DOHH2 (cell line): ENCODE data around the gene PARP1.

Experiments used
- CTCF ChIP-seq: fragments of 200-600 bp; sonication (generic); IDR thresholded peaks from one replicate; pipeline ENCODE4 v1.5.1; 2014; ENCODE audit warnings: antibody characterized with exemption, mild to moderate bottlenecking, low read depth, low read length; ENCODE audit not compliant: poor library complexity, severe bottlenecking
- EZH2phosphoT487 ChIP-seq: fragments of 200-600 bp; sonication (generic); IDR thresholded peaks from 2 replicates; pipeline ENCODE4 v1.6.1; 2017; ENCODE audit warnings: borderline replicate concordance, mild to moderate bottlenecking, antibody characterized with exemption, low read length, moderate library complexity, mixed read lengths

GRCh38 chr1:226440512-226440911 is 32.6 kb upstream of the PARP1 start:
- no peak for TF ChIP-seq CTCF
- no peak for TF ChIP-seq EZH2phosphoT487
